Loucy (cell line): Measurements from ENCODE around the gene TCTN2.

ENCODE experiments used
- EZH2phosphoT487 ChIP-seq: fragments of 200-600 bp; IDR thresholded peaks from 2 replicates; pipeline ENCODE4 v1.6.1; 2018; ENCODE audit warnings: antibody characterized with exemption, mild to moderate bottlenecking, moderate library complexity, borderline replicate concordance
- TF ChIP-seq, protein P1 (sequence below): fragments of 200-600 bp; sonication (generic); conservative IDR thresholded peaks from 2 replicates; pipeline ENCODE4 v1.5.1; 2014; ENCODE audit warnings: mild to moderate bottlenecking, antibody characterized with exemption, low read length

DNA sequence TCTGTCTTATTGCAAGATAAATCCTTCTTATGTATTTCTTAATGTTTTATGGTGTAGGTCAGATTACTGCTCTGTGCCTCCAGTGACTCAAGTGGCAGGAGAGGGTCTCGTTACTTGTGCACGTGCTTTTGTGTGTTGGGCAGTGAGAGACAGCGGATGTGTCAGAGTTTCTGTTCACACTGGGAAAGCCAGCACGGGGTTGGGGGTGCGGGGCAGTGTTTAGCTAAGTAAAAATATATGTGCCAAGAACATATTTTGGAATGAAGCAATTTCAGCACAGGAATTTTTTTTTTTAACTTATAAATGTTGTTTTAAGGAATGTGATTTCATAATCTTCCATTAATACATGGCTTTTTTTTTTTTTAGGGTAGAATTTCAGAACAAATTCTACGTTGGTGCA lies 86.6 kb downstream of the TCTN2 start:
- TF ChIP-seq, protein P1, sequence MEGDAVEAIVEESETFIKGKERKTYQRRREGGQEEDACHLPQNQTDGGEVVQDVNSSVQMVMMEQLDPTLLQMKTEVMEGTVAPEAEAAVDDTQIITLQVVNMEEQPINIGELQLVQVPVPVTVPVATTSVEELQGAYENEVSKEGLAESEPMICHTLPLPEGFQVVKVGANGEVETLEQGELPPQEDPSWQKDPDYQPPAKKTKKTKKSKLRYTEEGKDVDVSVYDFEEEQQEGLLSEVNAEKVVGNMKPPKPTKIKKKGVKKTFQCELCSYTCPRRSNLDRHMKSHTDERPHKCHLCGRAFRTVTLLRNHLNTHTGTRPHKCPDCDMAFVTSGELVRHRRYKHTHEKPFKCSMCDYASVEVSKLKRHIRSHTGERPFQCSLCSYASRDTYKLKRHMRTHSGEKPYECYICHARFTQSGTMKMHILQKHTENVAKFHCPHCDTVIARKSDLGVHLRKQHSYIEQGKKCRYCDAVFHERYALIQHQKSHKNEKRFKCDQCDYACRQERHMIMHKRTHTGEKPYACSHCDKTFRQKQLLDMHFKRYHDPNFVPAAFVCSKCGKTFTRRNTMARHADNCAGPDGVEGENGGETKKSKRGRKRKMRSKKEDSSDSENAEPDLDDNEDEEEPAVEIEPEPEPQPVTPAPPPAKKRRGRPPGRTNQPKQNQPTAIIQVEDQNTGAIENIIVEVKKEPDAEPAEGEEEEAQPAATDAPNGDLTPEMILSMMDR = no peak
- no peak for TF ChIP-seq EZH2phosphoT487
